ENCODE measurements around the gene CCNF.
"Not testable (repeated sequence)": the region's sequence is repeated elsewhere in the genome, so short reads cannot be mapped to it uniquely, and the experiment has no call there.

CCNF gene

DNA sequence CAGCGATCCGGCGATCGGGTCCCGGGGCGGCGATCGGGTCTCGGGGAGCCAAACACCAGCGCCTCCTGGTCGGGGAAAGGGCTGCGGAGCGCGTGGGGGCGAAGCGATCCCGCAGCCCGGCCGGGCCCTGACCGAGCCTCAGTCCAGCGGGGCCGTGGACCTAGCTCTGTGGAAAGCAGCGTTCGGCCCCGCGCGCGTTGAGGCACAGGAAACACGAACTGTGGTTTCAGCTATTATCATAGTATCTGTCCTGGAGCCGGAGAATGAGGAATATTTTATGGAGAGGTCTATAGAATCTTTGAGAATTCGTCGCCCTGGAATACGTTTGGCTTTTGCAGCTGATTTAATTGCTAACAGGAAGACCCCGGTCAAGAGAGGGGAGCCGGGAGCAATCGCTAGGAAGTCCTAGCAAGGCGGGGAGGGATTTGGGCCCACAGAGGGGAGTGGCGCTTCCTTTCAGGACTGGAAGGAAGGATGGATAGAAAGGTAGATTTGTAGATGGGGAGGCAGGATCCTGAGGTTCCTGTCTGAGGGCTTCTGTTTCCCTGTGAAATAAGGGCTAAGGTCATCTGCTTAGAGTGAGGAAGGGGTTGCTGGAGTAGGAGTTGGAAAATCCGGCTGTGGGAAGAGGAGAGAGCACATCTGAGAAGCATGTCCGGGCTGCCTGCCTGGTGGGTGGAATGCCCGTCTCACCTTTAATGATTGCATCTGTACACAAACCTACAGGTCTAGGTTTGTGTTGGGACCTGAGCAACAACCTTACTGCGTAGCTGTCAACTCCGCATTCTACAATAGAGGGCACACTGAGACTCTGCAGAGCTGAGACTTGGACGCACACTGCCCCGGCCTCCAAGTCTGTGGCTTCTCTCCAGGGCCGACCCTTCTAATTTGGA is 770 bp downstream of the CCNF start:
- Histone ChIP-seq H3K27me3 (replicated peaks; ENCODE audit: control insufficient read depth, insufficient read depth, low read length) (no peaks in the 10 kb centered on the region), H3K36me3 (ENCODE audit: control insufficient read depth, insufficient read depth, low read length, severe bottlenecking) (peaks cover 9% of the 10 kb centered on the region), H3K4me1 (ENCODE audit: control insufficient read depth, insufficient read depth, low read length) (peaks cover 7% of the 10 kb centered on the region), H3K9me3 (ENCODE audit: control insufficient read depth, low read length) (no peaks in the 10 kb centered on the region), H3K4me3 (ENCODE audit: low read length) (peak overlapping the region; percentile 83), H3K9ac (ENCODE audit: low read length) (peak overlapping the region; percentile 71)
- peak; percentile 67 for DNase-seq (ENCODE audit: low read depth)

DNA sequence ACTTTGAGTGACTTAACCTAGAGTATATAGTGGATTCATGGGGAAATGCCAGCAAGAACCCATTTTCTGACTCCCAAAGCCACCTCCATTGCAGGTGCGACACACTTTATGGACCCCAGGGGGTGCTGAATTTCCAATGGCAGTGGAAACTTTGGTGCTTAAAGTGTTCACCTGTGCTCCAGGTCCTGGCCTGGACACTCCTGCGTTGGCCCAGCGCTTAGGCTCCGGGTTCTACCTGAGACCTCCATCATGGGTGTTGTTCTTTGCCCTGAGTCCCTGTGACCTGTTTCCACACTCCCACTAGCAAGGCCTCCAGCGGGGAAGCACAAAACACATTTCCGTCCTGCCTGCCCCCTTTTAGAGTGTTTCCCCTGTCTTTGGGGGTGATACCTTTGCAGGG is 3.0 kb downstream of the CCNF start:
- Histone ChIP-seq H3K4me1 (ENCODE audit: control insufficient read depth, insufficient read depth, low read length) (peaks cover 7% of the 10 kb centered on the region), H3K27me3 (replicated peaks; ENCODE audit: control insufficient read depth, insufficient read depth, low read length) (no peaks in the 10 kb centered on the region), H3K9ac (ENCODE audit: low read length) (no peak overlapping the region), H3K9me3 (ENCODE audit: control insufficient read depth, low read length) (no peaks in the 10 kb centered on the region), H3K36me3 (ENCODE audit: control insufficient read depth, insufficient read depth, low read length, severe bottlenecking) (peaks cover 14% of the 10 kb centered on the region), H3K4me3 (ENCODE audit: low read length) (no peak overlapping the region)
- no peak for DNase-seq (ENCODE audit: low read depth)

DNA sequence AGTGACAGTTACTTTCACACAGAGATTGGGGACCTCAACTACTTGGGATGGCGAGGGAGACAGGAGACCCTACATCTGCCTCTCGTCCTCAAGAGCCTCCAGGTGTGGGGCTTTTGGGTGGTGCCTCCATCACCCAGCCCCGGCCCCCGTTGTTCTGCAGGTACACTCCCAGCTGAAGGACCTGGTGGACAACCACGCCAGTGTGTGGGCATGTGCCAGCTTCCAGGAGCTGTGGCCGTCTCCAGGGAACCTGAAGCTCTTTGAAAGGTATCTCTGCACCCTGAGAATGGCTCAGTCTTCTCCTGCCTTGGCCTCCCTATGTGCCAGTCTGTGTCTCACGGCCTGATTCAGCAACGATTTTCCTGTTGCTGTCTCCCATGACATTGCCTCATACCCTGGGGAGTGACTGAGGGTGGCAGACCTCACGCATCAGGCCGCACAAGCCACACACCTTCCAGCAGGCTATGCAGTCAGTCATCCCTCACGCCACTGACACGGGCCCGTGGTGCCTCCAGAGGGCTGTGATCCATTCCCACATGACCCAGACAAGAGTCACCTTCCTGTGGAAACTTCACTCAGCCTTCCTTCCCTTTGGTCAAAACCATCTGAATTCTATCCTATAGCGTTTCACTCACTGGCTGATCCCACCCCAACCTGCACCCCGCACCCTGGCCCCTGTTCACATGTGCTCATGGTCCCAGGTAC is 3.7 kb downstream of the CCNF start:
- no peaks in the 10 kb centered on the region for H3K9me3 ChIP-seq (ENCODE audit: control insufficient read depth, low read length)
- DNase-seq (ENCODE audit: low read depth) = no peak
- no peak overlapping the region for H3K9ac ChIP-seq (ENCODE audit: low read length)
- no peak overlapping the region for H3K4me3 ChIP-seq (ENCODE audit: low read length)
- no peaks in the 10 kb centered on the region for H3K27me3 ChIP-seq (replicated peaks; ENCODE audit: control insufficient read depth, insufficient read depth, low read length)
- peaks cover 14% of the 10 kb centered on the region for H3K36me3 ChIP-seq (ENCODE audit: control insufficient read depth, insufficient read depth, low read length, severe bottlenecking)
- peaks cover 7% of the 10 kb centered on the region for H3K4me1 ChIP-seq (ENCODE audit: control insufficient read depth, insufficient read depth, low read length)

DNA sequence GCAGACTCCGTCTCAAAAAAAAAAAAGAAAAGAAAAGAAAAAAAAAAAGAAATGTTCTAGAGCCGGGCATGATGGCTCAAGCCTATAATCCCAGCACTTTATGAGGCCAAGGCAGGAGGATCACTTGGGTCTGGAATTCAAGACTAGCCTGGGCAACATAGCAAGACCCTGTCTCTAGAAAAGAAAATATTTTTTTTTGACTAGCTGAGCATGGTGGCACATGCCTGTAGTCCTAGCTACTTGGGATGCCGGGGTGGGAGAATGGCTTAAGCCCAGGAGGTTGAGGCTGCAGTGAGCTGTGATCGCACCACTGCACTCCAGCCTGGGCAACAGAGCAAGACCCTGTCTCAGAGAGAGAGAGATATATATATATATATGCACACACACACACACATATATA is 6.0 kb downstream of the CCNF start:
- not testable (repeated sequence) for H3K4me3 ChIP-seq (ENCODE audit: low read length); H3K9me3 ChIP-seq (ENCODE audit: control insufficient read depth, low read length); DNase-seq (ENCODE audit: low read depth); H3K4me1 ChIP-seq (ENCODE audit: control insufficient read depth, insufficient read depth, low read length); H3K9ac ChIP-seq (ENCODE audit: low read length); H3K27me3 ChIP-seq (replicated peaks; ENCODE audit: control insufficient read depth, insufficient read depth, low read length)
- peaks cover 16% of the 10 kb centered on the region for H3K36me3 ChIP-seq (ENCODE audit: control insufficient read depth, insufficient read depth, low read length, severe bottlenecking)

DNA sequence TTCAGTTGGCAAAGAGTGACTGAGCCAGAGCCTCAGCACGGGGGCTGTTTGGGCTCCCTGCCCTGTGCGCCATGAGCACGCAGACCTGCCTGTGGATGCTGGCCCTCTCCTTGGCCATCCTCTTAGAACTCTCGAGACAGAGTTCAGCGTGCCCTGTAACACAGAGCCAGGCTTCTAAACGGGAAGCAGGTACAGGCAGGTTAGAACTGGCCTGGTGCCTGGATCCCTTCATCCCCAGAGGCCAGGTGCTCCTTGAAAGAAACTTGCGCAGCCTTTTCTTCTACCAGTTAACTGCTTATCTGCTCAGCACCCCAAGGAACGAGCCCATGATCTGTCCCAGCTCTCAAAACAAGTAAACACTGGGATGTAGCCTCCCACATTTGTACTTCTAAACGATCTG is 6.9 kb downstream of the CCNF start:
- peaks cover 16% of the 10 kb centered on the region for H3K36me3 ChIP-seq (ENCODE audit: control insufficient read depth, insufficient read depth, low read length, severe bottlenecking)
- H3K4me3 ChIP-seq (ENCODE audit: low read length) = no peak overlapping the region

DNA sequence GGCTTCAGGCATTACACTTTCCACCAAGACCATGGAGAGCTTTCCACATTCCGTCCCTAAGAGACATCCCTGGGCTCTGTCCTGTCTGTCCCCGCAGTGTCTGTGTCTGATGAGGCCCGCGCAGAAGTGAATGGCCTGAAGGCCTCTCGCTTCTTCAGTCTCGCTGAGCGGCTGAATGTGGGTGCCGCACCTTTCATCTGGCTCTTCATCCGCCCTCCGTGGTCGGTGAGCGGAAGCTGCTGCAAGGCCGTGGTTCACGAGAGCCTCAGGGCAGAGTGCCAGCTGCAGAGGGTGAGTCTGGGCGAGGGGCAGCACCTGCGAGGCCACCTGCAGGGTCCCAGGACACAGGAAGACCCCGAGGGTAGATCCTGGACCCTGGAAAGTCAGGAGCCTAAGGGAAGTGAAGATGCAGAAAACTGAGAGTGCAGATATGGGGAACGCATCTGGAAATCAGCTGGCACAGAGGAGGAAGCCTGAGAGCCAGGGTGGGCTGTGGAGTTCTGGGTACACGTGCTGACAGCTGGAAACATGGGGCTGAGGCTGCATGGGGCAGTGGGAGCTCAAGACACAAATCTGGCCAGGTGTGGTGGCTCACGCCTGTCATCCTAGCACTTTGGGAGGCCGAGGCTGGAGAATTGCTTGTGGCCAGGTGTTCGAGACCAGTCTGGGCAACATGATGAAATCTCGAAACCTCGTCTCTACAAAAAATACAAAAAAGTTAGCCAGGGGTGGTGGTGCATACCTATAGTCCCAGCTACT is 8.0 kb downstream of the CCNF start:
- Histone ChIP-seq H3K4me1 (ENCODE audit: control insufficient read depth, insufficient read depth, low read length) (no peaks in the 10 kb centered on the region), H3K4me3 (ENCODE audit: low read length) (no peak overlapping the region), H3K27me3 (replicated peaks; ENCODE audit: control insufficient read depth, insufficient read depth, low read length) (no peaks in the 10 kb centered on the region), H3K9ac (ENCODE audit: low read length) (no peak overlapping the region), H3K36me3 (ENCODE audit: control insufficient read depth, insufficient read depth, low read length, severe bottlenecking) (peaks cover 13% of the 10 kb centered on the region), H3K9me3 (ENCODE audit: control insufficient read depth, low read length) (no peaks in the 10 kb centered on the region)
- no peak for DNase-seq (ENCODE audit: low read depth)

More for the DNA sequence above, 6.9 kb downstream of the CCNF start:
- H3K9me3 ChIP-seq (ENCODE audit: control insufficient read depth, low read length) = no peaks in the 10 kb centered on the region
- H3K9ac ChIP-seq (ENCODE audit: low read length) = no peak overlapping the region
- H3K4me1 ChIP-seq (ENCODE audit: control insufficient read depth, insufficient read depth, low read length) = no peaks in the 10 kb centered on the region
- DNase-seq (ENCODE audit: low read depth) = no peak
- no peaks in the 10 kb centered on the region for H3K27me3 ChIP-seq (replicated peaks; ENCODE audit: control insufficient read depth, insufficient read depth, low read length)

DNA sequence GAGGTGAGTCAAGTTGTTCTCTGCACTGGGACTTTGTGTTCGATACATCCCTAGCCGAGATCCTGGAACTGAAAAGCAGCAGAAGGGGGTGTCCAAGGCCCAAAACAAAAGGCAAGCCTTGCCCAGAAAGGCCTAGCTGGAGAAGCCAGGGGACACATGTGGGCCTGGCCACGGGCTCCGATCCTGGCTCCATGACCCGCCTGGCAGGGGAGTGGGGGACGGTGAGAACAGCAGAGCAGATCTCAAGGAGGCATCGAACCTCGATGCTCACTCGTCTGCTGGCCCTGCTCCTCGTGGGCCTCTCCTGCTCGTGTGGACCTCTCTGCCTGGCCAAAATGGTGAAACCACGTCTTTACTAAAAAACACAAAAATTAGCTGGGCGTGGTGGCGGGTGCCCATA is 8.9 kb downstream of the CCNF start:
- Histone ChIP-seq H3K27me3 (replicated peaks; ENCODE audit: control insufficient read depth, insufficient read depth, low read length) (no peaks in the 10 kb centered on the region), H3K9ac (ENCODE audit: low read length) (no peak overlapping the region), H3K9me3 (ENCODE audit: control insufficient read depth, low read length) (no peaks in the 10 kb centered on the region), H3K4me3 (ENCODE audit: low read length) (no peak overlapping the region), H3K36me3 (ENCODE audit: control insufficient read depth, insufficient read depth, low read length, severe bottlenecking) (peaks cover 7% of the 10 kb centered on the region), H3K4me1 (ENCODE audit: control insufficient read depth, insufficient read depth, low read length) (no peaks in the 10 kb centered on the region)
- no peak for DNase-seq (ENCODE audit: low read depth)

DNA sequence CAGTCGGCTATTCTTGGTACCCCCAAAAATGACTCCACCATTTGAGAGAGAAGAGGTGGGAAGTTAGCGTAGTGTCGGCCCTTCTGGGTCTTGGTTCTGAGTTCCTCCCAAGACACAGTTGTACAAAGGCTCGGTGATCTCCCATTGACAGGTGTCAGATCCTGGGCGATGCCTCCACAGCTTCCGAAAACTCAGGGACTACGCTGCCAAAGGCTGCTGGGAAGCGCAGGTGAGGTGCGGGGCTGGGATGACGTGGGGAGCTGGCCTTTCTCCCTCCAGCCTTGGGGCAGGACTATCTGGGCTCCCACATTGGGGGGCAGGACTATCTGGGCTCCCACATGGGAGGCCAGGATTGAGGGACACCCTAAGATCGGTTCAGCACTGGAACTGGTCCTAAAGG is 10.4 kb downstream of the CCNF start:
- no peak for DNase-seq (ENCODE audit: low read depth)
- Histone ChIP-seq H3K4me1 (ENCODE audit: control insufficient read depth, insufficient read depth, low read length) (no peaks in the 10 kb centered on the region), H3K9ac (ENCODE audit: low read length) (no peak overlapping the region), H3K9me3 (ENCODE audit: control insufficient read depth, low read length) (no peaks in the 10 kb centered on the region), H3K36me3 (ENCODE audit: control insufficient read depth, insufficient read depth, low read length, severe bottlenecking) (peaks cover 7% of the 10 kb centered on the region), H3K27me3 (replicated peaks; ENCODE audit: control insufficient read depth, insufficient read depth, low read length) (no peaks in the 10 kb centered on the region), H3K4me3 (ENCODE audit: low read length) (no peak overlapping the region)

DNA sequence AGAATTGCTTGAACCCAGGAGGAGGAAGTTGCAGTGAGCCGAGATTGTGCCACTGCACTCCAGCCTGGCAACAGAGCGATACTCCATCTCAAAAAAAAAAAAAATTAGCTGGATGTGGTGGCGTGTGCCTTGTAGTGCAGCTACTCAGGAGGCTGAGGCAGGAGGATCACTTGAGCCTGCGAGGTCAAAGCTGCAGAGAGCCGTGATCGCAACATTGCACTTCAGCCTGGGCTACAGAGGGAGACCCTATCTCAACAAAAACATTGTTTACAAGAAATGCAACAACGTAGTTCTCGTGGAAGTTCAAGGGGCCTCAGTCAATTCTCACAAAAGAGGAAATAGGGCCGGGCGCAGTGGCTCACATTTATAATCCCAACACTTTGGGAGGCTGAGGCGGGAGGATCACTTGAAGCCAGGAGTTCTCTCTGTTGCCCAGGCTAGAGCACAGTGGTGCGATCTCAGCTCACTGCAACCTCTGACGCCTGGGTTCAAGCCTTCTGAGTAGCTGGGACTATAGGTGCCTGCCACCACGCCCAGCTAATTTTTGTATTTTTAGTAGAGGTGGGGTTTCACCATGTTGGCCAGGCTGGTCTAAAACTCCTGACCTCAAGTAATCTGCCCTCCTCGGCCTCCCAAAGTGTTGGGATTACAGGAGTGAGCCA is 12.0 kb downstream of the CCNF start:
- peaks cover 10% of the 10 kb centered on the region for H3K36me3 ChIP-seq (ENCODE audit: control insufficient read depth, insufficient read depth, low read length, severe bottlenecking)
- H3K9ac ChIP-seq (ENCODE audit: low read length); H3K4me1 ChIP-seq (ENCODE audit: control insufficient read depth, insufficient read depth, low read length); H3K27me3 ChIP-seq (replicated peaks; ENCODE audit: control insufficient read depth, insufficient read depth, low read length); H3K9me3 ChIP-seq (ENCODE audit: control insufficient read depth, low read length); DNase-seq (ENCODE audit: low read depth); H3K4me3 ChIP-seq (ENCODE audit: low read length): not testable (repeated sequence)

DNA sequence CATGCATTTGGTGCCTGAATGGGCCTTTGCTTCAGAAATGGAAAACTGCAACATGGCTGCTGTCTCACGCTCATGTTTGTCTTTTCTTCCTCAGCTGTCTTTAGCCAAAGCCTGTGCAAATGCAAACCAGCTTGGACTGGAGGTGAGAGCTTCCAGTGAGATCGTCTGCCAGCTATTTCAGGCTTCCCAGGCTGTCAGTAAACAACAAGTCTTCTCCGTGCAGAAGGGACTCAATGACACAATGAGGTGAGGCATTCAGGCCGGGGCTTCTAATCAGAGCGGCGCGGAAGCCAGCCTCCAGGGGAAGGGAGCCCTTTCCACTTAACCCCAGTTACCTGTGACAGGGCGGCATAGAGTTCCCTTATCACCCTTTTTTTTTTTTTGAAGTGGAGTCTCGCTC is 14.3 kb downstream of the CCNF start:
- H3K36me3 ChIP-seq (ENCODE audit: control insufficient read depth, insufficient read depth, low read length, severe bottlenecking) = peaks cover 11% of the 10 kb centered on the region
- H3K9ac ChIP-seq (ENCODE audit: low read length) = no peak overlapping the region
- no peaks in the 10 kb centered on the region for H3K27me3 ChIP-seq (replicated peaks; ENCODE audit: control insufficient read depth, insufficient read depth, low read length)
- peaks cover 8% of the 10 kb centered on the region for H3K4me1 ChIP-seq (ENCODE audit: control insufficient read depth, insufficient read depth, low read length)
- DNase-seq (ENCODE audit: low read depth) = no peak
- H3K9me3 ChIP-seq (ENCODE audit: control insufficient read depth, low read length) = no peaks in the 10 kb centered on the region
- no peak overlapping the region for H3K4me3 ChIP-seq (ENCODE audit: low read length)

Data from adipocyte (in vitro differentiated cells).